Naive thymus-derived CD4-positive, alpha-beta T cell (primary cell): ENCODE results near the gene SIMC1. TPM values are rescaled to one million over a fixed set of nuclear protein-coding genes. Genes with fewer than 3 reads are reported as not detected.
"Not testable (repeated sequence)": the region's sequence is repeated elsewhere in the genome, so short reads cannot be mapped to it uniquely, and the experiment has no call there.

Experiments
- ATAC-seq: fragments of 150-1000 bp; cut with Tn5 transposase; 2 replicates; pipeline ENCODE4 v1.10.0; 2021; ENCODE audit warnings: mild to moderate bottlenecking, moderate library complexity
- CTCF ChIA-PET: fragments of 350-600 bp; sonication (Branson Sonifier 250); formaldehyde crosslinking; loops from one replicate; lab custom pipeline; 2021; ENCODE audit warnings: antibody characterized with exemption; lab: Charles Lee
- POLR2A ChIA-PET: fragments of 350-600 bp; sonication (Branson Sonifier 250); formaldehyde crosslinking; loops from one replicate; lab custom pipeline; 2021; ENCODE audit warnings: antibody characterized with exemption, inconsistent platforms; lab: Charles Lee
- DNase-seq, 9 donors: peaks; one replicate each; pipeline versions ENCODE4 v3.0.0 to v3.0.0-alpha.2; 2020 to 2022; ENCODE audit warnings: mixed read lengths in 1 of 9
- H3K27ac ChIP-seq: one replicate; pipeline ENCODE4 v1.7.0; 2013; ENCODE audit warnings: mild to moderate bottlenecking, low read depth, low read length, moderate library complexity
- H3K27me3 ChIP-seq, 2 donors: one replicate each; pipeline ENCODE4 v1.7.0; 2013; ENCODE audit warnings: low read length in 2 of 2, mild to moderate bottlenecking in 2 of 2, moderate library complexity in 2 of 2; ENCODE audit not compliant: control insufficient read depth in 2 of 2, insufficient read depth in 2 of 2
- H3K36me3 ChIP-seq, 3 experiments: 1 replicate in 2 of 3; 2 replicates in 1 of 3; pipeline ENCODE4 v1.7.0; 2013; ENCODE audit warnings: low read length in 3 of 3, mild to moderate bottlenecking in 3 of 3, moderate library complexity in 1 of 3; ENCODE audit not compliant: insufficient read depth in 3 of 3, control insufficient read depth in 2 of 3
- H3K4me1 ChIP-seq, 2 donors: one replicate each; pipeline ENCODE4 v1.7.0; 2013; ENCODE audit warnings: low read length in 2 of 2, mild to moderate bottlenecking in 2 of 2, moderate library complexity in 1 of 2; ENCODE audit not compliant: control insufficient read depth in 2 of 2, insufficient read depth in 2 of 2
- H3K4me3 ChIP-seq: 2 replicates; pipeline ENCODE4 v1.7.0; 2013; ENCODE audit warnings: mild to moderate bottlenecking, low read length
- H3K9me3 ChIP-seq, 3 experiments: 1 replicate in 2 of 3; 2 replicates in 1 of 3; pipeline ENCODE4 v1.7.0; 2013; ENCODE audit warnings: low read length in 3 of 3; ENCODE audit not compliant: control insufficient read depth in 2 of 3
- H3K27ac Mint-ChIP-seq, 9 donors: one replicate each; pipeline ENCODE4 v1.8.0; 2020 to 2022; ENCODE audit warnings: mixed read lengths in 9 of 9, mild to moderate bottlenecking in 8 of 9, moderate library complexity in 5 of 9, inconsistent platforms in 2 of 9
- H3K27me3 Mint-ChIP-seq, 5 donors: one replicate each; pipeline ENCODE4 v1.8.0; 2021 to 2022; ENCODE audit warnings: mixed read lengths in 5 of 5, mild to moderate bottlenecking in 1 of 5
- H3K36me3 Mint-ChIP-seq, 5 donors: one replicate each; pipeline ENCODE4 v1.8.0; 2020 to 2022; ENCODE audit warnings: mixed read lengths in 5 of 5, mild to moderate bottlenecking in 3 of 5, inconsistent platforms in 1 of 5
- H3K4me1 Mint-ChIP-seq, 7 donors: one replicate each; pipeline ENCODE4 v1.8.0; 2020 to 2022; ENCODE audit warnings: mixed read lengths in 7 of 7, mild to moderate bottlenecking in 3 of 7, inconsistent platforms in 1 of 7
- H3K4me3 Mint-ChIP-seq, 10 donors: one replicate each; pipeline ENCODE4 v1.8.0; 2020 to 2022; ENCODE audit warnings: mild to moderate bottlenecking in 10 of 10, mixed read lengths in 10 of 10, moderate library complexity in 6 of 10, inconsistent platforms in 2 of 10
- H3K9me3 Mint-ChIP-seq, 11 donors: one replicate each; pipeline ENCODE4 v1.8.0; 2020 to 2022; ENCODE audit warnings: mixed read lengths in 11 of 11, mild to moderate bottlenecking in 4 of 11, inconsistent platforms in 1 of 11, moderate library complexity in 1 of 11
- intact Hi-C, 2 donors: fragments of 100-400 bp; cut with micrococcal nuclease; formaldehyde crosslinking; loops; one replicate each; pipeline ENCODE4 v1.15.1; 2023
- polyA plus RNA-seq, 2 donors: library from polyadenylated mRNA; unstranded; fragments of 300-500 nt; fragmentation: Illumina TruSeq; gene quantifications; one replicate each; pipeline ENCODE4 v1.2.3, GENCODE V29; 2021
- total RNA-seq, 6 experiments: library from RNA in 5 of 6; stranded (reverse) in 5 of 6; gene quantifications; 1 replicate in 5 of 6; 2 replicates in 1 of 6; pipeline ENCODE4 v1.2.3 and lab custom pipeline; 2021 to 2026

SIMC1 gene
- total and polyA plus RNA-seq, 7 experiments from 2014 or later: 7.9 to 32.1 (median 22.5) TPM

GRCh38 chr5:176250691-176251090, 12.5 kb downstream of the SIMC1 start:
- H3K36me3 ChIP-seq, CTCF ChIA-PET, H3K27ac Mint-ChIP-seq, H3K27ac ChIP-seq, H3K9me3 Mint-ChIP-seq, DNase-seq, ATAC-seq, H3K4me1 ChIP-seq, H3K27me3 Mint-ChIP-seq, H3K9me3 ChIP-seq, H3K27me3 ChIP-seq, H3K4me3 ChIP-seq, intact Hi-C loops, POLR2A ChIA-PET: not testable (repeated sequence)
- Mint-ChIP-seq H3K4me3 (peak overlapping the region in 1 of 10 donors; percentile 0), H3K36me3 (peaks cover 0 to 24% (median 6%) of the 10 kb centered on the region in 5 donors), H3K4me1 (peaks cover 0 to 19% (median 8%) of the 10 kb centered on the region in 7 donors)

DNA sequence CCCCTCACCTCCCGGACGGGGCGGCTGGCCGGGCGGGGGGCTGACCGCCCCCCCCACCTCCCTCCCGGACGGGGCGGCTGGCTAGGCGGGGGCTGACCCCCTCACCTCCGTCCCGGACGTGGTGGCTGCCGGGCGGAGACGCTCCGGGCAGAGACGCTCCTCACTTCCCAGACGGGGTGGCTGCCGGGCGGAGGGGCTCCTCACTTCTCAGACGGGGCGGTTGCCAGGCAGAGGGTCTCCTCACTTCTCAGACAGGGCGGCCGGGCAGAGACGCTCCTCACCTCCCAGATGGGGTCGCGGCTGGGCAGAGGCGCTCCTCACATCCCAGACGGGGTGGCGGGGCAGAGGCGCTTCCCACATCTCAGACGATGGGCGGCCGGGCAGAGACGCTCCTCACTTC, 13.9 kb downstream of the SIMC1 start:
- H3K27me3 Mint-ChIP-seq, H3K27ac ChIP-seq, ATAC-seq, H3K27ac Mint-ChIP-seq, CTCF ChIA-PET, H3K9me3 Mint-ChIP-seq, intact Hi-C loops, H3K9me3 ChIP-seq, DNase-seq, H3K4me1 ChIP-seq, H3K27me3 ChIP-seq, H3K36me3 ChIP-seq, H3K4me3 ChIP-seq, H3K4me3 Mint-ChIP-seq: not testable (repeated sequence)
- peaks cover 0 to 19% (median 8%) of the 10 kb centered on the region in 7 donors for H3K4me1 Mint-ChIP-seq
- POLR2A ChIA-PET: interaction anchor here (0.7 kb wide), 1 partner anchor 387 kb away, joined by 3 read pairs; no protein-coding TSS in a partner anchor
- peaks cover 0 to 22% (median 6%) of the 10 kb centered on the region in 5 donors for H3K36me3 Mint-ChIP-seq

DNA sequence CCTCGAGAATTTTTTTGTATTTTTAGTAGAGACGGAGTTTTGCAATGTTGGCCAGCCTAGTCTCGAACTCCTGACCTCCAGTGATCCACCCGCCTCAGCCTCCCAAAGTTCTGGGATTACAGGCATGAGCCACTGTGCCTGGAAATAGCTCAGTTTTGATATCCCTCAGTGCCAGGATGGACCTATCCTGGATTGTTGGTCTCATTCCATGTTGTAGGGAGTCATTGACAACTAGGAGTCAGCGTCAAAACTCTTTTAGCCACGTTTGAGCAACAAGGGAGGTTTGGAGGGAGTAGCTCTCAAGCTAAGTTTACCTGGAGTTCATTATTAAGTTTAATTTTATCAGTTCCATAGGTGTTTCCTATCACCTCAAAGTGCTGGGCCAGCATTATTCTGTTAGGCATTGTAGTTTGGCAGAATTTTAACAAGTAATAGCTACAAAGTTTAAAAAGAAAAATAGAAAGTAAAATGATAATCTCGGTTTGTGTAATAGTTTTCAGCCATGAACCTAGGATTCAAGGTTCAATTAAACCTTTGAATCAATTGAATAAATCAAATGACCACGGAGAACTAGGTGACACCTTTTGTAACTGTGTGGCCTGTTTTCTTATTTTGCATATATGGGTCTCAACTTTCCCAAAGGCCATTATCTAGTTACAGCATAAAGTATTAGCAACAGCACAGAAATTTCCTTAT, 15.3 kb downstream of the SIMC1 start:
- H3K27ac Mint-ChIP-seq, H3K4me3 Mint-ChIP-seq, H3K9me3 Mint-ChIP-seq, H3K9me3 ChIP-seq, DNase-seq, H3K36me3 ChIP-seq, intact Hi-C loops, POLR2A ChIA-PET, H3K4me1 ChIP-seq, H3K27me3 ChIP-seq, ATAC-seq, H3K4me3 ChIP-seq, H3K27me3 Mint-ChIP-seq, H3K27ac ChIP-seq, CTCF ChIA-PET: not testable (repeated sequence)
- peaks cover 0 to 17% (median 8%) of the 10 kb centered on the region in 5 donors for H3K36me3 Mint-ChIP-seq
- H3K4me1 Mint-ChIP-seq: peaks cover 0 to 12% (median 2%) of the 10 kb centered on the region in 7 donors

- peaks cover 0 to 17% (median 8%) of the 10 kb centered on the region in 5 donors for H3K36me3 Mint-ChIP-seq
- H3K27me3 Mint-ChIP-seq, H3K36me3 ChIP-seq, H3K27me3 ChIP-seq, H3K9me3 ChIP-seq, H3K27ac ChIP-seq, CTCF ChIA-PET, intact Hi-C loops, H3K4me3 ChIP-seq, ATAC-seq, POLR2A ChIA-PET, H3K4me3 Mint-ChIP-seq, H3K27ac Mint-ChIP-seq, DNase-seq, H3K4me1 ChIP-seq, H3K9me3 Mint-ChIP-seq: not testable (repeated sequence)
- H3K4me1 Mint-ChIP-seq: peaks cover 0 to 11% (median 0%) of the 10 kb centered on the region in 7 donors
Observed at GRCh38 chr5:176254066-176254393, 15.8 kb downstream of the SIMC1 start.

DNA sequence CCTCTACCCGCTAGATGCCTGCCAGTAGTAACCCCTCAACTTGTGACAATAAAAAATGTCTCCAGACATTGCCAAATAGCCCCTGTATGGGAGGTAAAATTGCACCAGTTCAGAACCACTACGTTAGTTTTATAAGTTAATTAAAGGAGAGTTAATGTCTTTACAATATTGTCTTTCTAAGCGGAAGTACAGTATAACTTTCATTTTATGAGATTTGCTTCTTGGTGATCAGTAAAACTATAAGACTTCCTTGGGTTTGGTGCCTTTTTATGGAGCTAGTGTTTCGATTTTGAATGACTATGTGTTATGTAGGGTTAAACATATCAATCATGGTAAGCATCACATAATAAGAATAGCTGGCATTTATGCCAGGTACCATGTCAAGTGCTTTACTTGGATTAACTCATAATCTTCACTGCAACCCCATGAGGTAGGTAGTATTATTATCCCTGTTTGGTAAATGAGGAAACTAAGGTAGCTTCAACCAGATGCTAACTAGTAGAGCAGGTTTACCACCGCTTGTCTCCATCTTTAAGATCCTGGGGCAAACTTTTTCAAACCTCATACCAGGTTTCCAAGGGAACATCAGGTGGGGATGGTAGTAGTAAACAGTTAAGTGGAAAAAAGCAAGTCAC, 19.8 kb downstream of the SIMC1 start:
- H3K27me3 Mint-ChIP-seq, POLR2A ChIA-PET, H3K27ac Mint-ChIP-seq, H3K4me1 ChIP-seq, intact Hi-C loops, H3K27ac ChIP-seq, H3K9me3 ChIP-seq, H3K36me3 ChIP-seq, H3K4me3 Mint-ChIP-seq, H3K4me3 ChIP-seq, H3K9me3 Mint-ChIP-seq, DNase-seq, ATAC-seq, H3K27me3 ChIP-seq, CTCF ChIA-PET, H3K4me1 Mint-ChIP-seq: not testable (repeated sequence)
- peaks cover 0 to 18% (median 4%) of the 10 kb centered on the region in 5 donors for H3K36me3 Mint-ChIP-seq

- H3K4me1 ChIP-seq, H3K4me1 Mint-ChIP-seq, CTCF ChIA-PET, DNase-seq, H3K4me3 Mint-ChIP-seq, H3K27me3 ChIP-seq, POLR2A ChIA-PET, H3K4me3 ChIP-seq, H3K9me3 ChIP-seq, ATAC-seq, H3K36me3 ChIP-seq, H3K27ac Mint-ChIP-seq, intact Hi-C loops, H3K27ac ChIP-seq, H3K27me3 Mint-ChIP-seq: not testable (repeated sequence)
- H3K36me3 Mint-ChIP-seq: peaks cover 0 to 35% (median 13%) of the 10 kb centered on the region in 5 donors
- peaks cover 0 to 17% (median 0%) of the 10 kb centered on the region in 11 donors for H3K9me3 Mint-ChIP-seq
Observed at GRCh38 chr5:176260682-176261081, 22.5 kb downstream of the SIMC1 start.

- CTCF ChIA-PET, H3K9me3 ChIP-seq: not testable (repeated sequence)
Observed at GRCh38 chr5:176266448-176266847, 28.2 kb downstream of the SIMC1 start.

More at GRCh38 chr5:176266448-176266847, 28.2 kb downstream of the SIMC1 start:
- H3K4me1 ChIP-seq, H3K27ac Mint-ChIP-seq, H3K4me3 ChIP-seq, H3K27me3 Mint-ChIP-seq, ATAC-seq, H3K36me3 ChIP-seq, H3K4me3 Mint-ChIP-seq, intact Hi-C loops, H3K27me3 ChIP-seq, H3K27ac ChIP-seq, DNase-seq, H3K4me1 Mint-ChIP-seq, POLR2A ChIA-PET: not testable (repeated sequence)
- Mint-ChIP-seq H3K9me3 (peaks cover 0 to 15% (median 0%) of the 10 kb centered on the region in 11 donors), H3K36me3 (peaks cover 0 to 32% (median 22%) of the 10 kb centered on the region in 5 donors)
